H54 (cell line): ENCODE data around the gene HACD4.

ENCODE experiments used
- DNase-seq: peaks from one replicate; pipeline ENCODE4 v3.0.0; 2011; ENCODE audit warnings: low spot score, mixed read lengths; ENCODE audit not compliant: insufficient read length
- FAIRE-seq: peaks from 3 replicates; lab custom pipeline; 2011; peaks lifted over from hg19 to GRCh38; lab: Jason Lieb, UNC
- POLR2A ChIP-seq: IDR thresholded peaks from 2 replicates; pipeline ENCODE4 v1.6.1; 2011; ENCODE audit warnings: low read depth, mild to moderate bottlenecking, low read length

The HACD4 gene

GRCh38 chr9:21037278-21037677 lies 5.8 kb upstream of the HACD4 start:
- FAIRE-seq (no peak), DNase-seq (no peak)
- no peak for TF ChIP-seq POLR2A

GRCh38 chr9:21031808-21032183 lies 356 bp upstream of the HACD4 start:
- no peak for TF ChIP-seq POLR2A
- DNase-seq (no peak), FAIRE-seq (no peak)

GRCh38 chr9:21030389-21031035 lies 928 bp downstream of the HACD4 start:
- TF ChIP-seq POLR2A, result no peak
- DNase-seq (peak; percentile 23), FAIRE-seq (peak; percentile 93)

- no peak for FAIRE-seq
- no peak for DNase-seq
- no peak for TF ChIP-seq POLR2A
These were observed 1.8 kb downstream of the HACD4 start for GRCh38 chr9:21029661-21030060.

GRCh38 chr9:21028466-21028865 lies 3.0 kb downstream of the HACD4 start:
- TF ChIP-seq POLR2A, result no peak
- DNase-seq (no peak), FAIRE-seq (peak; percentile 23)

- DNase-seq (no peak), FAIRE-seq (peak; percentile 90)
- no peak for TF ChIP-seq POLR2A
These were observed 4.1 kb downstream of the HACD4 start for GRCh38 chr9:21027295-21027694.

GRCh38 chr9:21023861-21024260 lies 7.6 kb downstream of the HACD4 start:
- no peak for TF ChIP-seq POLR2A
- DNase-seq (no peak), FAIRE-seq (no peak)

GRCh38 chr9:21018177-21018576 lies 13.3 kb downstream of the HACD4 start:
- TF ChIP-seq POLR2A, result no peak
- FAIRE-seq, result peak; percentile 45
- DNase-seq, result no peak

GRCh38 chr9:21016701-21017491 lies 14.5 kb downstream of the HACD4 start:
- DNase-seq (no peak), FAIRE-seq (peak; percentile 96)
- TF ChIP-seq POLR2A, result no peak

GRCh38 chr9:21015995-21016394 lies 15.4 kb downstream of the HACD4 start:
- FAIRE-seq (no peak), DNase-seq (no peak)
- no peak for TF ChIP-seq POLR2A

- peak; percentile 11 for FAIRE-seq
- no peak for TF ChIP-seq POLR2A
- no peak for DNase-seq
These were observed 16.2 kb downstream of the HACD4 start for GRCh38 chr9:21015129-21015815.

- FAIRE-seq, result no peak
These were observed 29.4 kb downstream of the HACD4 start for GRCh38 chr9:21002040-21002439.

GRCh38 chr9:21001581-21001980 lies 29.9 kb downstream of the HACD4 start:
- no peak for TF ChIP-seq POLR2A
- no peak for DNase-seq
- FAIRE-seq, result no peak

More at GRCh38 chr9:21002040-21002439, 29.4 kb downstream of the HACD4 start:
- no peak for TF ChIP-seq POLR2A
- DNase-seq, result no peak

- DNase-seq (no peak), FAIRE-seq (no peak)
- no peak for TF ChIP-seq POLR2A
These were observed 33.9 kb downstream of the HACD4 start for GRCh38 chr9:20997503-20998076.
